ENCODE measurements around the gene RABGAP1L.

The RABGAP1L gene

DNA sequence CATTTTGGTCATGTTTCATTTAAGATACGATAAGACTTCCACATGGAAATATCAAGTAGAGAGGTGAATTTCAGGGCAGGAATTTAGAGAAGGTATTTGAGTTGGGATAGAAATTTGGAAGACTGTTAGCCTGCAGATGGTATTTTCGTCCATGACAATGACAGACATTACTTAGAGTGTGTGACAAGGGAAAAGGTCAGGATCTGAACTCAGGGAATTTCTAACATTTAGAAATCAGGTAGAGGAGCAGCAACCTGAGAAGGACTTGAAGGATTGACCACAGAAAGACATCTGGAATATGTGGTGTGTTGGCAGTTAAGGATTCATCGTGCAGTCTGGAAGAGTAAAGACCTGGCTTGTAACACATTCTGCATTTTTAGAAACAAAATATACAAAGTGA, 57.9 kb downstream of the RABGAP1L start:
- H3K9me3 ChIP-seq (ENCODE audit: control insufficient read depth in 2 of 2, low read length in 2 of 2): no peaks in the 10 kb centered on the region
- no peak overlapping the region for H3K9ac ChIP-seq (ENCODE audit: low read depth in 1 of 2, low read length in 2 of 2)

DNA sequence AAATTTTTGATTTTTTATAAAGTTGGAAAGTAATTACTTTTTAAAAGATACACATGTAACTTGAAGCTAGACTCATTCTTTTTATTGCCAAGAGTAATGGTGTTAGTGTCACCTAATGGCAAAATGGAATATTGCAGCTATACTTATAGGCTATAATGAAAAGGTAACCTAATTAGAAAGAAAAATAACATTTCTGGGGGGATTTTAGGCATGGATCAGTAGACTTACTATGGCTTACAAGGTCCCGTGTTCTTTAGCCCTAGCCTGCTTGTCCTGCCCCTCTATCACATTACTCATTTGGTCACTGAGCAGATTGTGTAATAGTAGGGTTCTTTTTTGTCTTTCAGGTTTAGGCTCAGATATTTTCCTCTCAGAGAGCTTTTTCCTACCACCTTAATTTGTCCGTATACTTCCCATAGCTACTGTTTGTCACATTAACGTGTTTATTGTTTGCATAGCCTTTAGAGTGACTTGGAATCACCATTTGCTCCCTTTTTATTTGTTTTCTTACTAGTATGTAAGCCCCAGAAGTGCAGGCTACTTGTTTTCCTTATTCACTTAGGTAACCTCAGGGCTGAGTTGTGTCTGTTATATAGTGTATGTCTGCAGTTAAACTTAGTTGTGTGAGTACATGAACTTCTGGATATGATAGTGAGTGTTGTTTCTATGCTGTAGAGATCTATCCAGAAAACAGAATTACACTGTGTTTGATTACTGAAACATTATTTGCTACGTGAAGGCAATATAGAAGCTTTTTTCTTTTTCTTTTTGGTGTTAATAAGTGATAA, 58.7 kb downstream of the RABGAP1L start:
- peaks cover 3 to 6% of the 10 kb centered on the region in 2 donors for H3K36me3 ChIP-seq (ENCODE audit: control insufficient read depth in 2 of 2, insufficient read depth in 2 of 2, low read length in 2 of 2)
- no peaks in the 10 kb centered on the region for H3K9me3 ChIP-seq (ENCODE audit: control insufficient read depth in 2 of 2, low read length in 2 of 2)
- H3K27ac ChIP-seq (ENCODE audit: low read depth in 2 of 2, low read length in 2 of 2): no peak overlapping the region
- no peak overlapping the region for H3K9ac ChIP-seq (ENCODE audit: low read depth in 1 of 2, low read length in 2 of 2)
- H3K4me1 ChIP-seq (ENCODE audit: control insufficient read depth in 2 of 2, insufficient read depth in 2 of 2, low read length in 2 of 2): no peaks in the 10 kb centered on the region
- no peaks in the 10 kb centered on the region for H3K27me3 ChIP-seq (ENCODE audit: control insufficient read depth in 2 of 2, insufficient read depth in 2 of 2, low read length in 2 of 2)
- no peak overlapping the region for H3K4me3 ChIP-seq (ENCODE audit: low read length in 2 of 2)

More for the DNA sequence above, 57.9 kb downstream of the RABGAP1L start:
- H3K27ac ChIP-seq (ENCODE audit: low read depth in 2 of 2, low read length in 2 of 2): no peak overlapping the region
- no peak overlapping the region for H3K4me3 ChIP-seq (ENCODE audit: low read length in 2 of 2)
- no peaks in the 10 kb centered on the region for H3K27me3 ChIP-seq (ENCODE audit: control insufficient read depth in 2 of 2, insufficient read depth in 2 of 2, low read length in 2 of 2)
- no peaks in the 10 kb centered on the region for H3K4me1 ChIP-seq (ENCODE audit: control insufficient read depth in 2 of 2, insufficient read depth in 2 of 2, low read length in 2 of 2)
- peaks cover 3 to 5% of the 10 kb centered on the region in 2 donors for H3K36me3 ChIP-seq (ENCODE audit: control insufficient read depth in 2 of 2, insufficient read depth in 2 of 2, low read length in 2 of 2)

DNA sequence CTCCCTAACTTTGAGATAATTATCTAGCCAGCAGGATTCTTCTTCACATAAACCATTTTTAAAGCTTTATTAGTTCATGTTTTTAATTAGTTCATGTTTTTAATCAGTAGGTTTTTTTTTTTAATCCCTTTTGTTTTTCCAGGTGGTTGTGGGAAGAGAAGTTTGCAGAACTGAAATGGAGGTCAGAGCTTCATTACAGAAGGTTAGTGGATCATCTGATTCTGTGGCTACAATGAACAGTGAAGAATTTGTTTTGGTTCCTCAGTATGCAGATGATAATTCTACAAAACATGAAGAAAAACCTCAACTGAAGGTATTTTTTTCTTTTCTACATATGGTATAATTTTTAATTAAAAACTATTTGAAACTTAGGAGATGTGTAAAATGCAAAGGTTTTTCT, 59.7 kb downstream of the RABGAP1L start:
- Histone ChIP-seq H3K9me3 (ENCODE audit: control insufficient read depth in 2 of 2, low read length in 2 of 2) (no peaks in the 10 kb centered on the region), H3K4me3 (ENCODE audit: low read length in 2 of 2) (no peak overlapping the region), H3K27me3 (ENCODE audit: control insufficient read depth in 2 of 2, insufficient read depth in 2 of 2, low read length in 2 of 2) (no peaks in the 10 kb centered on the region), H3K4me1 (ENCODE audit: control insufficient read depth in 2 of 2, insufficient read depth in 2 of 2, low read length in 2 of 2) (no peaks in the 10 kb centered on the region), H3K27ac (ENCODE audit: low read depth in 2 of 2, low read length in 2 of 2) (no peak overlapping the region), H3K36me3 (ENCODE audit: control insufficient read depth in 2 of 2, insufficient read depth in 2 of 2, low read length in 2 of 2) (peaks cover 3 to 6% of the 10 kb centered on the region in 2 donors), H3K9ac (ENCODE audit: low read depth in 1 of 2, low read length in 2 of 2) (no peak overlapping the region)

DNA sequence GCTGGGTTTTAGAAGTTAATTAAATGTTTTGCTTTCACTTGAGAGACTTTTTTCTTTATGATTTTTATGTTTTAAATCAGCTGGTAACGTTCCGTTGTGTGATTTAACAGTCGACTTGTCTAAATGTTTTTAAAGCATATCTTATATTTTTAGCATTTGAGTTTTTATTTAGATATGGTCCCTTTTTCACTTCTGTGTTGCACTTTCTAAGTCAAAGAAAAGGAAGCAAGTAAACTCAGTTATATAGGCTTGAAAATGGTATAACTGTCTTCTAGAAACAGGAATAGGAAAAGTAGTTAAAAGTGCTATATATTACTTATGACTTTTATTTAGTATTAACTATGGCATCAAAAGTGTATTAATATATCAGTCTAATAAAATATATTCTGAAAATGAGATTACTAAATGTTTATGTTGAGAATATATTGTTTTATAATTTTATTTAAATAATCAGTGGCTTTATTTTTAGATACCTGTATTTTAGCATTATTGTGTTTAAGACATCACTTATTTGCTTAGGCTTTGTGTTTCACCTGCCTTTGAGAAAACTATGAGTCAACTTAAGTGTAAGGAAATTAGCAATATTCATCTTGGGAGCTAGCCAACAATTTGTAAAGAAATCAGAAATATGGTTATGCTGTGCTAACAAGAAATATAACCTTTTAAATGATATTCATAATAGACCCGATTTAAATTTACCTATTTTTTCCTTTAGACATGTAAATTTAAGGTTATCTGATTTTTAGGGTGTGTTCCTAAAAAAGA, 60.5 kb downstream of the RABGAP1L start:
- no peak overlapping the region for H3K4me3 ChIP-seq (ENCODE audit: low read length in 2 of 2)
- peaks cover 3 to 6% of the 10 kb centered on the region in 2 donors for H3K36me3 ChIP-seq (ENCODE audit: control insufficient read depth in 2 of 2, insufficient read depth in 2 of 2, low read length in 2 of 2)
- H3K4me1 ChIP-seq (ENCODE audit: control insufficient read depth in 2 of 2, insufficient read depth in 2 of 2, low read length in 2 of 2): no peaks in the 10 kb centered on the region
- H3K9me3 ChIP-seq (ENCODE audit: control insufficient read depth in 2 of 2, low read length in 2 of 2): no peaks in the 10 kb centered on the region
- H3K27me3 ChIP-seq (ENCODE audit: control insufficient read depth in 2 of 2, insufficient read depth in 2 of 2, low read length in 2 of 2): no peaks in the 10 kb centered on the region
- H3K27ac ChIP-seq (ENCODE audit: low read depth in 2 of 2, low read length in 2 of 2): no peak overlapping the region
- no peak overlapping the region for H3K9ac ChIP-seq (ENCODE audit: low read depth in 1 of 2, low read length in 2 of 2)

DNA sequence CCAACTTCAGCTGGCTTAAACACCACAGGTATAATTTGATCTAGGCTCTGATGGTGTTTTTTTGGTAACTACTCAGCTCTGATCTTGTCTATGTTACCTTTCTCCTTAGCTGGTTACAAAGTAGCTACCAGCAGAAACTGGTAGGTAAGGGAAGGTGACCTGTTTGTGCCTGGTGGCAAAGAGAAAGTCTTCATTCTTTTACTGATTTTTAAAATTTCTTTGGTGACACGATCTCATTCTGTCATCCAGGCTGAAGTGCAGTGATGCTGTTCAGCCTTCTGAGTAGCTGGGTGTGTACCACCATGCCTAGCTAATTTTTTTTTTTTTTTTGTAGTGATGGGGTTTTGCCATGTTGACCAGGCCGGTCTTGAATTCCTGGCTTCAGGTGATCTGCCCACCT, 62.4 kb downstream of the RABGAP1L start:
- no peaks in the 10 kb centered on the region for H3K27me3 ChIP-seq (ENCODE audit: control insufficient read depth in 2 of 2, insufficient read depth in 2 of 2, low read length in 2 of 2)
- peaks cover 3 to 6% of the 10 kb centered on the region in 2 donors for H3K36me3 ChIP-seq (ENCODE audit: control insufficient read depth in 2 of 2, insufficient read depth in 2 of 2, low read length in 2 of 2)
- no peak overlapping the region for H3K9ac ChIP-seq (ENCODE audit: low read depth in 1 of 2, low read length in 2 of 2)
- H3K9me3 ChIP-seq (ENCODE audit: control insufficient read depth in 2 of 2, low read length in 2 of 2): no peaks in the 10 kb centered on the region
- no peaks in the 10 kb centered on the region for H3K4me1 ChIP-seq (ENCODE audit: control insufficient read depth in 2 of 2, insufficient read depth in 2 of 2, low read length in 2 of 2)
- H3K4me3 ChIP-seq (ENCODE audit: low read length in 2 of 2): no peak overlapping the region
- H3K27ac ChIP-seq (ENCODE audit: low read depth in 2 of 2, low read length in 2 of 2): no peak overlapping the region

DNA sequence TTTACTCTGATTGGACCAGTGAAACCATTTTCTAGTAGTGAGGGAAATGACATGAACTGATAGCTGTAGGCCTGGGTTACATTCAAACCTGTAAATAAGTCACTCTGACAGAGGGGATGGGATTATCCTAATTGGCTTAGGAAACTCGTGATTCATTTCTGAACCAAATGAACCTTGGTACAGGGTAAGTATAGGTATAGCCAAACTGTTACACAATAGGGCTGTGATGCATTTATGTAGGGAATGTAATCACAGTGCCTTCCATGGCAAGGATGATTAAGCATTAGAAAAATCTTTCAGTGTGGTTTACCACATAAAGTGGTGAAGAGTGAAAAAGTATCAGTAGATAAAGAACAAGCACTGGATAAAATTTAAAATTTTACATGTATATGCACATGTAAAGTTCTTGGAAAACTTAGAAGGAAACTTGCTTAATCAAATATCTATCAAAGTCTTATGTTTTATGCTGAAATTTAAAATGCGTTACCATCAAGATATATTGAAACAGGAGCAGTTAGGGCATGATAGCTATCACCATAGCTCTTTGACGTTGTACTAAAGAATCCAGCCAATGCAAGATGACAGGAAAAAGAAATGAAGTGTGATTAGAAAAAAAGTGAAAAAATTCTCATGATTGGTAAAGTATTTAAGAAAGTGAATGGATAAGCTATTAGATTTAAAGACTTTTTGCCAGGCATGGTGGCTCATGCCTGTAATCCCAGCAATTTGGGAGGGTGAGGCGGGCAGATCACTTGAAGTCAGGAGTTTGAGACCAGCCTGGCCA, 63.0 kb downstream of the RABGAP1L start:
- no peak overlapping the region for H3K9ac ChIP-seq (ENCODE audit: low read depth in 1 of 2, low read length in 2 of 2)
- H3K27me3 ChIP-seq (ENCODE audit: control insufficient read depth in 2 of 2, insufficient read depth in 2 of 2, low read length in 2 of 2): no peaks in the 10 kb centered on the region
- H3K9me3 ChIP-seq (ENCODE audit: control insufficient read depth in 2 of 2, low read length in 2 of 2): no peaks in the 10 kb centered on the region
- no peak overlapping the region for H3K4me3 ChIP-seq (ENCODE audit: low read length in 2 of 2)
- no peak overlapping the region for H3K27ac ChIP-seq (ENCODE audit: low read depth in 2 of 2, low read length in 2 of 2)
- H3K36me3 ChIP-seq (ENCODE audit: control insufficient read depth in 2 of 2, insufficient read depth in 2 of 2, low read length in 2 of 2): peaks cover 3 to 6% of the 10 kb centered on the region in 2 donors
- H3K4me1 ChIP-seq (ENCODE audit: control insufficient read depth in 2 of 2, insufficient read depth in 2 of 2, low read length in 2 of 2): no peaks in the 10 kb centered on the region

DNA sequence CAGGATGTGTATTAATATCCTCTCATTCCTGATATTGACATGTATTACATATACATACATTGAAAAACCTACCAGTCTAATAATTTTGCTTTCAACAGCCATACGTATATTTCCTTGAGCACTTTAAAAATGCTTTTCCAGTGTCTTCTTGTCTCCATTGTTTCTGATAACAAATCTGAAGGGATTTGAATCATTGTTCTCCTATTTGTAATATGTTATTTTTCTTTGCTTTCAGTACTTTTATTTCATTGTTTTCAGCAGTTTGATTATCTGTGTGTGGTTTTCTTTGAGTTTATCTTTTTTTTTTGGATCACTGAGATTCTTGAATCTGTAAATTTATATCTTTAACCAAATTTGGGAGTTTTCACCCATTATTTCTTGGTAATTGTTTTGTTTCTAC, 65.3 kb downstream of the RABGAP1L start:
- Histone ChIP-seq H3K9me3 (ENCODE audit: control insufficient read depth in 2 of 2, low read length in 2 of 2) (no peaks in the 10 kb centered on the region), H3K36me3 (ENCODE audit: control insufficient read depth in 2 of 2, insufficient read depth in 2 of 2, low read length in 2 of 2) (peaks cover 3 to 6% of the 10 kb centered on the region in 2 donors), H3K4me3 (ENCODE audit: low read length in 2 of 2) (no peak overlapping the region), H3K27ac (ENCODE audit: low read depth in 2 of 2, low read length in 2 of 2) (no peak overlapping the region), H3K27me3 (ENCODE audit: control insufficient read depth in 2 of 2, insufficient read depth in 2 of 2, low read length in 2 of 2) (no peaks in the 10 kb centered on the region), H3K9ac (ENCODE audit: low read depth in 1 of 2, low read length in 2 of 2) (no peak overlapping the region), H3K4me1 (ENCODE audit: control insufficient read depth in 2 of 2, insufficient read depth in 2 of 2, low read length in 2 of 2) (no peaks in the 10 kb centered on the region)

DNA sequence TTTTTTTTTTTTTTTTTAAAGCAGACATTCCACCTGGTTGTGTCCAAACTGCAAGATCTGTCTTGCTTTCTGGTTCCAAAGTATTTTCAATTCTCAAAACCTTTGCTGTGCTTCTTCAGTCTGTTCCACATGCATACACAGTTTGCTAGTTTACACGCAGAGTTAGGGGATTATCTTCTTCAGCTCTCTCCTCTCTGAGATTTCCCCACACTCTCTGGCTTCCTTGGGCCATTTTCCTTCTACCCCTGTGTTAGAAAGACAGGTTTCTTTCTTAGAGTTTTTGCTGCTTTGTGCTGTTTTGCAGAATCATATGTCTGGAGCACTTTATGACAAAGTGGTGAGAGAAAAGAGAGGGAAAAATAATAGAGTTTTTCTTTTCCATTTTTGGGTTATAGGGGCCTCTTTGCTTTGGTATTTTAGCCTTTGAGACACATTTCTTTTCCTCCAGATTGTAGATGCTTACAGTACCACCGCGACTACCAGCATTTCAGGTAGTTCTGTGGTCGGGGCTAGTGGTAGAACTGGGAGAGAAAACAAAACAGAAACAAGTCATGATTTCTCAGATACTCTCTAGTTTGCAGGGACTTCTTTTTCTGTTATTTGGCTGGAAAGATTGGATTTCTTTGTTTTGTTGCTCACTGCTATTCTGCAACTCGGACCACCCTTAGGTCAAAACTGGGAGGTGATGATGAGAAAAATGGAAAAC, 66.3 kb downstream of the RABGAP1L start:
- no peak overlapping the region for H3K9ac ChIP-seq (ENCODE audit: low read depth in 1 of 2, low read length in 2 of 2)
- no peaks in the 10 kb centered on the region for H3K4me1 ChIP-seq (ENCODE audit: control insufficient read depth in 2 of 2, insufficient read depth in 2 of 2, low read length in 2 of 2)
- no peak overlapping the region for H3K4me3 ChIP-seq (ENCODE audit: low read length in 2 of 2)
- H3K27ac ChIP-seq (ENCODE audit: low read depth in 2 of 2, low read length in 2 of 2): no peak overlapping the region
- peaks cover 3 to 6% of the 10 kb centered on the region in 2 donors for H3K36me3 ChIP-seq (ENCODE audit: control insufficient read depth in 2 of 2, insufficient read depth in 2 of 2, low read length in 2 of 2)
- H3K27me3 ChIP-seq (ENCODE audit: control insufficient read depth in 2 of 2, insufficient read depth in 2 of 2, low read length in 2 of 2): no peaks in the 10 kb centered on the region
- no peaks in the 10 kb centered on the region for H3K9me3 ChIP-seq (ENCODE audit: control insufficient read depth in 2 of 2, low read length in 2 of 2)

DNA sequence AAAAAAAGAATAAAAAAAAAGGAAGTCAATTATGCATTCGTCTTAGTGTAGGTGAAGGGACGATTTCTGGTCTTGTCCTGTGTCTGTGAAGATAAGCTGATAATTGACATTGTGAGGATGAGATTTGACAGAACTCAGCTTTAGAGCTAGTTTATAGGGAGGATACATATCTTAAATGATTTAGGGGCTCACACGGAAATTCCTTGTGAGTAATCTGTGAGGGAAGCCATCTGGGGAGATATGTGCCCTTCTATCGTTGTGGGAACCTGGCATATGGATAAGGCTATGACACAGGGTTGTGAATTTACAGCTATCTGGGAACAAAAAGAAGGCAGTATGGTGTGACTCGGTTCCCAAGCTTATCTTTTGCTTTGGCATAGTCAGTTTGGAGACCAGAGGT, 71.1 kb downstream of the RABGAP1L start:
- H3K27me3 ChIP-seq (ENCODE audit: control insufficient read depth in 2 of 2, insufficient read depth in 2 of 2, low read length in 2 of 2): no peaks in the 10 kb centered on the region
- peaks cover 0 to 5% of the 10 kb centered on the region in 2 donors for H3K36me3 ChIP-seq (ENCODE audit: control insufficient read depth in 2 of 2, insufficient read depth in 2 of 2, low read length in 2 of 2)
- H3K9me3 ChIP-seq (ENCODE audit: control insufficient read depth in 2 of 2, low read length in 2 of 2): peaks cover 0 to 4% of the 10 kb centered on the region in 2 donors
- H3K9ac ChIP-seq (ENCODE audit: low read depth in 1 of 2, low read length in 2 of 2): no peak overlapping the region
- no peak overlapping the region for H3K27ac ChIP-seq (ENCODE audit: low read depth in 2 of 2, low read length in 2 of 2)
- no peak overlapping the region for H3K4me3 ChIP-seq (ENCODE audit: low read length in 2 of 2)
- H3K4me1 ChIP-seq (ENCODE audit: control insufficient read depth in 2 of 2, insufficient read depth in 2 of 2, low read length in 2 of 2): no peaks in the 10 kb centered on the region
